ENCODE measurements around the gene SCYL2.

SCYL2 gene

DNA sequence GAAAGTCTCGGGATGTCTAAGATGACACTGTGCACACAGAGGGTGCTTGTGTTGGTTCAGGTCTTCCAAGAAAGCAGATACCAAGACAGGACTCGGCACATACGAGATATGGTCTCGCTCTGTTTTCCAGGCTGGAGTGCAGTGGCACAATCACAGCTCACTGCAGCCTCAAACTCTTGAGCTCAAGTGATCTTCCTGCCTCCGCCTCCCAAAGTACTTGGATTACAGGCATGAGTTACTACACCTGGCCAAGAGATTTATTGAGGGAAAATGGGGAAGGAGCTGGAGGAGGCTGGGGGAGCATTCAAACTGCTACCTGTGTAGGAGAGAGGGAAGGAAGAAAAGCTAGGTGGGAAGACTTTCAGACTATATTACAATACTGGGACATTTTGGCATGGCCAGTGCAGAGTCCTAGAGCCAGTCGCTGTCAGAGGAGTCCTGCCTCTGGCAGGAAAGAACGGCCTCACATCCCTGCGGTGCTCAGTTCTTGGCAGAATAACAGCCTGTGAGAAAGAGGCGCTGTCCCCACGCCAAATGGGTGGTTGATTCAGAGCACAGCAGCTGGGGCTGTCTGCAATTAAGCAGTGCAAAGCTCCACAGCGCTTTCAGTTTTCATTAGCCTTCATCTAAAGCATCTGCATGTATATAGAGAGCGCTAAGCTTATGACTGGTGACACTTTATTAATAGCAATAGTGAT, 108.2 kb downstream of the SCYL2 start:
- DNase-seq (ENCODE audit: low spot score), result peak; percentile 74

GRCh38 chr12:100376161-100376560, 109.2 kb downstream of the SCYL2 start:
- DNase-seq (ENCODE audit: low spot score), result no peak

DNA sequence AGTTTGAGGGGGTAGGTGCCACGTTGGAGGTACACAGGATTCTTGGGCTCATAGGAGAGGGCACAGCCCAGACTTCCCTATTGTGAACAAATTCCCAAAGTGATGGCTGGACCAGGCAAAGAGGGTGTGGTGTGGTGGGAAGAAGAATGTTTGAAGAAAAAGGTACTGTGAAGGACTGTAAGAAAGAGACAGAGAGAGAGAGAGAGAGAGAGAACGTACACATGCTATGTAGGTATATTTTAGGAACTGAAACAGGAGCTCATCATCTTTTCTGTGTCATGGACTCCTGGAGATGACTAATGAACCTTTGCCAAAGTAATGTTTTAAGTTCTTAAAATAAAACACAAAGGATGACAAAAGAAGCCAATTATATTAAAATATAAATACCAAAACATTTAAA, 114.4 kb downstream of the SCYL2 start:
- no peak for DNase-seq (ENCODE audit: low spot score)

DNA sequence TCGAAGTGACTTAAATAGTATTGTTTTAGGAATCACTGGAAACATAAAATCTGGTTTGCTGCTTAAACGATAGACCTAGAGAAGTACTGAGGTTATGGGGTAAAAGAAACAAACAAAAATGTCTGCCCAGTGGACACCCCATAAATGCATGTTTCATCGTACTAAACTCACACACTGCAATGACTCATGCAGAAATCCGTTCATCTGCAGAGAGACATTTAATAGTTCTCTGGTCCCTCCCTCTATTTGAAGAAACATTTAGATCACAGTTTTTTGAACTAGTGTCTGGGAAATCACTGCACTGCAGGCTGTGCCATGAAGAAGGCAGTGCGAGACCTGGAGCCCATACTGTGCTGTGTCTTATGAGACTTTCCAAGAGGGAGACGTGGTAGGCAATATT, 115.4 kb downstream of the SCYL2 start:
- no peak for DNase-seq (ENCODE audit: low spot score)

DNA sequence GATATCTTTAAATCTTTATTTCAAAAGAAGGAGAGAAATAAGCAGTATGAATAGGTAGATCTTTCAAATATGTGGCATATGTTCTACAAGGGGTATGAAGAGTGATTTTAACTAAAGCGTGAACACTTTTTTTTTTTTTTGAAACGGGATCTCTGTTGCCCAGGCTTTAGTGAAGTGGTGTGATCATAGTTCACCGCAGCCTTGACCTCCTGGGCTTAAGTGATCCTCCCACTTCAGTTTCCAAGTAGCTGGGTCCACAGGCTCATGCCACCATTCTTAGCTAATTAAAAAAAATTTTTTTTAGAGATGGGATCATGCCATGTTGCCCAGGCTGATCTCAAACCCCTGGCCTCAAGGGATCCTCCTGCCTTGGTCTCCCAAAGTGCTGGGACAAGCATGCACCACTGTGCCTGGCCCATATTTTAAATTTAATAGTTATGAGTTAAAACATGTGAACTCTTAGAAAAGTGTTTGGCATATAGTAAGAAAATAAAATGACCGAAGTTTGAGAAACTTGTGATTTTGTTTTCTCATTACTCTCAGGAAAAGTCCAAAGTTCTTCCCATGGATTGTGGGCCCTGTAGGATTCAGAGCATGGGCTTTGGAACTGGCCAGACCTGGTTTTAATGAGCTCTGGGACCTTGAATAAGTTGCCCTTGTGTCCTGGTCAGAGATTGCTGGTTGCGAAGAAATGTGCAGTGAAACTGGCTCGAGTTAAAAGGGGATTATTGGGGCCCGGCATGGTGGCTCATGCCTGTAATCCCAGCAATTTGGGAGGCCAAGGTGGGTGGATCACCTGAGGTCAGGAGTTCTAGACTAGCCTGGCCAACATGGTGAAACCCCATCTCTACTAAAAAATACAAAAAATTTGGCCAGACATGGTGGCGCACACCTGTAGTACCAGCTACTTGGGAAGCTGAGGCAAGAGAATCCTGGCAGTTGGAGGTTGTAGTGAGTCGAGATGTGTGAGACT, 116.9 kb downstream of the SCYL2 start:
- DNase-seq (ENCODE audit: low spot score), result no peak

DNA sequence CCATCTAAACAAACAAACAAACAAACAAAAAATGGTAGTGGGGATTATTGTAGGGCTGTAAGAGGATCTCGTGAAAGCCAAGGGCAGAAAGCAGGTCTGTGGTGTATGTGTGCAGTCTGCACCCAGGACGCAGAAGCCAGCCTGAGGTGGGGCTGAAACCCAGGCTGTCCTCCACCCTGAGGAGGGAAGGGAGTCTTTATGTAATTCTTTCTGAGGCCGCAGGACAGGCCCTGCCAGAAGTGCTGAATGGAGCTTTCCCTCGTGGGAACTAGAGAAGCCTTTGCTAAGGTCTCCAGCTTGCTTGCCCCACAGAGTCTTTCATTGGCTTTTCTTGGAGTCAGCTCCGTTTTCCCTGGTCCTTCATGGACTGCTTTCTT, 117.6 kb downstream of the SCYL2 start:
- DNase-seq (ENCODE audit: low spot score), result no peak

GRCh38 chr12:100388382-100388781, 121.4 kb downstream of the SCYL2 start:
- no peak for DNase-seq (ENCODE audit: low spot score)

Measured in globus pallidus (tissue), 1 donor.